BE2C (cell line): Measurements from ENCODE around the gene SUSD3.

Experiments used
- DNase-seq: peaks from one replicate; pipeline ENCODE4 v3.0.0-alpha.2; 2020
- H3K27me3 ChIP-seq: fragments of 250-450 bp; sonication (Bioruptor Pico); 2 replicates; pipeline ENCODE4 v1.5.1; 2020; ENCODE audit warnings: mild to moderate bottlenecking
- H3K36me3 ChIP-seq: fragments of 250-450 bp; sonication (Bioruptor Pico); 2 replicates; pipeline ENCODE4 v1.5.1; 2020; ENCODE audit warnings: mild to moderate bottlenecking
- H3K4me1 ChIP-seq: fragments of 250-450 bp; sonication (Bioruptor Pico); 2 replicates; pipeline ENCODE4 v1.5.1; 2020
- H3K4me3 ChIP-seq: 2 replicates; pipeline ENCODE4 v1.5.1; 2011; ENCODE audit warnings: low read depth, low read length
- H3K9me3 ChIP-seq: fragments of 250-450 bp; sonication (Bioruptor Pico); 2 replicates; pipeline ENCODE4 v1.5.1; 2020
- TF ChIP-seq, protein P1 (sequence below): IDR thresholded peaks from 2 replicates; pipeline ENCODE4 v1.5.1; 2012; ENCODE audit warnings: mild to moderate bottlenecking, low read depth, low read length

The SUSD3 gene

DNA sequence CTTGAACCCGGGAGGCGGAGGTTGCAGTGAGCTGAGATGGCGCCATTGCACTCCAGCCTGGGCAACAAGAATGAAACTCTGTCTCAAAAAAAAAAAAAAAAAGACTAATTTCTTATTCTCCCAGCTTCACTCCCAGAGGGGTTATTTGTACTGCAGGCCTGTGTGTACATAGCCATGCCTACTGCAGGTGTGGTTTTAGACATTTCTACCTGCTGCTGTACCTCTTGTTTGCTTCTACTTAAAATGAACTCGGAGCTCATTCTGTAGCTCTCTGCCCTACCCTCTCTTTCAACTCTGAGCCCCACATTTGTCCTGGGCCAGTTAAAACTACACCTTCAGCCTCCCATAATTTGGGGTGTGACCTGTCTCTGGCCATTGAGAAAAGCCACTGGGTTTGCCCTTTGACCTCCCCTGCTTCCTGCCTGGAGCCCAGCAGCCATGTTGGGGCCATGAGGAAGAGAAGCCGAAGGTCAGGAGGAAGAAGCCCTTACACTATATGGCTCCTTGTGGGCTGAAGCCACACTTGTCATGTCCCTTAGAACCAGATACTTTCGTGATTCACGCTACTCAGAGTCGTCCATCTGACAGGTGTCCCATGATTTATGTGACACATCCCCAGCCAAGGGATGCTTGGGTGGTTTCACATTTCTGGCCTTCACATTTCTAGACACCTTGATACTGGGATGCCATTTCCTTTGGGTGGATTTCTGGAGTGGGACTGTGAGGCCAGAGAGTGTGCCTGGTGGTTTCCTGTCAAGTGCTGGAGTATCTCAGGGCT is 28.1 kb downstream of the SUSD3 start:
- no peaks in the 10 kb centered on the region for H3K4me1 ChIP-seq
- H3K36me3 ChIP-seq = no peaks in the 10 kb centered on the region
- TF ChIP-seq, protein P1, sequence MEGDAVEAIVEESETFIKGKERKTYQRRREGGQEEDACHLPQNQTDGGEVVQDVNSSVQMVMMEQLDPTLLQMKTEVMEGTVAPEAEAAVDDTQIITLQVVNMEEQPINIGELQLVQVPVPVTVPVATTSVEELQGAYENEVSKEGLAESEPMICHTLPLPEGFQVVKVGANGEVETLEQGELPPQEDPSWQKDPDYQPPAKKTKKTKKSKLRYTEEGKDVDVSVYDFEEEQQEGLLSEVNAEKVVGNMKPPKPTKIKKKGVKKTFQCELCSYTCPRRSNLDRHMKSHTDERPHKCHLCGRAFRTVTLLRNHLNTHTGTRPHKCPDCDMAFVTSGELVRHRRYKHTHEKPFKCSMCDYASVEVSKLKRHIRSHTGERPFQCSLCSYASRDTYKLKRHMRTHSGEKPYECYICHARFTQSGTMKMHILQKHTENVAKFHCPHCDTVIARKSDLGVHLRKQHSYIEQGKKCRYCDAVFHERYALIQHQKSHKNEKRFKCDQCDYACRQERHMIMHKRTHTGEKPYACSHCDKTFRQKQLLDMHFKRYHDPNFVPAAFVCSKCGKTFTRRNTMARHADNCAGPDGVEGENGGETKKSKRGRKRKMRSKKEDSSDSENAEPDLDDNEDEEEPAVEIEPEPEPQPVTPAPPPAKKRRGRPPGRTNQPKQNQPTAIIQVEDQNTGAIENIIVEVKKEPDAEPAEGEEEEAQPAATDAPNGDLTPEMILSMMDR = no peak
- H3K9me3 ChIP-seq = no peaks in the 10 kb centered on the region
- no peak overlapping the region for H3K4me3 ChIP-seq
- H3K27me3 ChIP-seq = no peaks in the 10 kb centered on the region
- DNase-seq = no peak

DNA sequence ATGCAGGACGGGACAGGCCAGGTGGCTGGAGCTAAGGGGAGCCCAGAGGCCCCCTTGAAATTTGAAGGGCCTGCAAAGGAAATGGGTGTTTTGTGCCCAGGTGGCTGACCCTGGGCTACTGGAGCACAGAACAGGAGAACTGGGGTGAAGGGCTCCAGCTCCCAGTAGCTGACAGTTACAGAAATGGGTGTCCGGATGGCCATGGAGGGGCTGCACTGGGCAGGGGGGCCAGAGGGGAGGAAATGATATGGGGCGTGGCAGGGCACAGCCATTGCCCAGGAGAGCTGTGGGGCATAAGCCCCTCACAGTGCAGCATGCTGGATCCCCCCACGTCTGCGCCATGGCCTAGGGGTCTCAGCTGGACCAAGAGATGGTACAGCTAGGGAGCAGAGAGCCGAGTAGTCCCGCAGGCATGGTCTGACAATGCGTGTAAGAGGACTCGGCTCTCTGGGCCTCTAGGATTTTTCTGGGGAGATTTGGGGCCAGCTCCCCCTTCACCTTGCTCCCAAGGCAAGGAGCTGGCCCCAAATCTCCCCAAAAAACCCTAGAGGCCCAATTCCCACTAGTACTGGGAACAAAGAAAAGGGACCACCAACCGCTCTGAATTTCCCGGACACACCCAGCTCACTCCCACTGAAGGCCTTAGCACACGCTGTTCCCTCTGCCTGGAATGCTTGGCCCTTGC is 29.6 kb downstream of the SUSD3 start:
- no peaks in the 10 kb centered on the region for H3K27me3 ChIP-seq
- no peak for DNase-seq
- no peaks in the 10 kb centered on the region for H3K4me1 ChIP-seq
- no peaks in the 10 kb centered on the region for H3K9me3 ChIP-seq
- H3K36me3 ChIP-seq = no peaks in the 10 kb centered on the region
- no peak overlapping the region for H3K4me3 ChIP-seq
- TF ChIP-seq, protein P1 = no peak

DNA sequence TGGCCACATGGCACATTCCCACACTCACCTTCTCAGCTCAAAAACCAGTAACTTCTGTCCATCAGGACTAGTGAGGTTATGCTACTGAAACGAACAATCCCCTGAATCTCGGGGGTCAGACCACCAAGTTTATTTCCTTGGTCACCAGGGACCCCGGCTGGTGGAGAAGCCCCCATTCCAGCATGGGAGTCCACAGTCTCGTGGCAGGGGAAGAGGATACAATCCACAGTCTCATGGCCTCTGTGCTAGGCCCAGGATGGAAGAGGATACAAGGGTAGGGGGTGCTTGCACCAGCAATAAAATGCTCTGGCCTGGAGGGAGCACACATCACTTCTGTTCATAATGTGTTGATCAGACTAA is 30.1 kb downstream of the SUSD3 start:
- no peaks in the 10 kb centered on the region for H3K9me3 ChIP-seq
- H3K4me3 ChIP-seq = no peak overlapping the region
- H3K36me3 ChIP-seq = no peaks in the 10 kb centered on the region
- DNase-seq = no peak
- TF ChIP-seq, protein P1 = no peak
- no peaks in the 10 kb centered on the region for H3K27me3 ChIP-seq
- H3K4me1 ChIP-seq = peaks cover 3% of the 10 kb centered on the region; the same call in 1 of the 2 replicates

DNA sequence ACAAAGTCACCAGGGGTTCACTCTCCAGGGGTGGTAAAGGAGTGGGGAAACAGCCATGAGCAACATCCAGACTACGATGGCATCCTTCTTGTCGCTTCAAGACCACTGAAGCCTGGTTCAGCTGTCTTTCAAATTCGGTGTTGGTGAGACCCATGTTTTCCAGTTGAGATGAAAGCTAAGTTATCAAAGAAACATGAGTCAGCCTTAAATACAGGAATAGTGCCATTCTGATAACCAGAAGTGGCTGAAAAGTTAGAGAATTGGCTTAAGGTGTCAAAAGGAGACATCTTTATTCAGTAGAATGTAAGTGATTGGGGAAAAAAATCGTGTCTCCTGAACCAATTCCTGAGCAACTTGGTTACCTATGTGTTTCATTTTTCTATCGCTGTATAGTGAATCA is 30.5 kb downstream of the SUSD3 start:
- Histone ChIP-seq H3K27me3 (no peaks in the 10 kb centered on the region), H3K9me3 (no peaks in the 10 kb centered on the region), H3K4me3 (no peak overlapping the region), H3K36me3 (no peaks in the 10 kb centered on the region), H3K4me1 (peaks cover 3% of the 10 kb centered on the region; the same call in 1 of the 2 replicates)
- DNase-seq = no peak
- TF ChIP-seq, protein P1 = no peak

DNA sequence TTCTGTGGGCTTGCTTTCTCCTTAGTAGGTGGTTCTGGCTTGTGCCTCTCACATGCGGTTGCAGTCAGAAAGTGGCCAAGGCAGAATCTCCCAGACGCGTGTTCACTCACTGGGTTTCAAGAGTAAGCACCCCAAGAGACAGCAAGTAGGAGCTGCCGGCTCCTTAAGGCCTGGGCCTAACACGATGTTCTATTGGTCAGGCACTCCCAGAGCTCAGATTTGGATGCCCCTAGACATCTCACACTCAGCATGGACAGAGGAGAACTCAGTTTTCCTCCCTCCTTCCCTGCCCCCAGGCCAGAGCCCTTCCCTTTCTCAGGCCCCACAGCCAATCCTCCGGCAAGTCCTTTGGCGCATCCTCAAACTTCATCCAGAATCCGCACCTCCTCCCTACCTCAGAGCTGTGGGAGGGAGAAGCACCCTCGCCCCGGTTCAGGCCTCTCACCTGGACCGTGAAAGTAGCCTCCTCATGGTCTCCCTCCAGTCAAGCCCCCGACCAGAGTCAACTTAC is 31.0 kb downstream of the SUSD3 start:
- Histone ChIP-seq H3K4me1 (peaks cover 3% of the 10 kb centered on the region; the same call in 1 of the 2 replicates), H3K36me3 (no peaks in the 10 kb centered on the region), H3K4me3 (no peak overlapping the region), H3K9me3 (no peaks in the 10 kb centered on the region), H3K27me3 (no peaks in the 10 kb centered on the region)
- TF ChIP-seq, protein P1 = no peak
- no peak for DNase-seq
